ENCODE data around the gene BCL2L1.

The BCL2L1 gene

DNA sequence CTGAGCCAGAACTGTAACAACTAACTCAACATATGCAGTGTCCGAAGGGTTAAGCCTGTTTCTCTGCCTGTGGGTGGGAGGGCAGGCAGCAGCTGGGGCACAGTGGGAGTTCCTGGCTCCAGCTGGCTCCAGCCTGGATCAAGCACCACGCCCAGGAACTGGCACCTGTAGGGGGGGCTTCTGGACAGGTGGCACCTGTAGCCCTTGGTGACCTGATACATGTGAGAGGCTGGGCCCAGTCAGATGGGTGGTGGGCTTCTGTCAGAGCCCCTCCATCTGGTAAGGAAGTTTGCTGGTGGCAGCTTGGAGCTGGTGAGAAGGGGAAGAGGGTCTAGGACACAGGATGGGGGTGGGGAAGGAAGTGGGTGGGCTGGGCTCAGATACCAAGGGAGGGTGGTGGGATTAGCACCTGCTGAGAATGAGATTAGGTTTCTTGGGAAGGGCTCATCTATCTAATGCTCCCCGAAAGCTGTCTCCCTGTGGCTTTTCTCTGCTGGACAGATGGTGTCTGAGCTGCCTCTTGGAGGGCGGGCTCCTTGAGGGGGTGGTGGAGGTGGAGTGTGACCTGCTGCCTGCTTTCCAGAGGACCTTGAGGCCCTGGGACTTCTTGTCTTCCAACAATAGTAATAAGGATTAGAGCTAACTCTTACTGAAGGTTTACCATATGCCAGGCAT lies 28.5 kb downstream of the BCL2L1 start:
- no peak for DNase-seq (ENCODE audit: low read depth in 2 of 2)

DNA sequence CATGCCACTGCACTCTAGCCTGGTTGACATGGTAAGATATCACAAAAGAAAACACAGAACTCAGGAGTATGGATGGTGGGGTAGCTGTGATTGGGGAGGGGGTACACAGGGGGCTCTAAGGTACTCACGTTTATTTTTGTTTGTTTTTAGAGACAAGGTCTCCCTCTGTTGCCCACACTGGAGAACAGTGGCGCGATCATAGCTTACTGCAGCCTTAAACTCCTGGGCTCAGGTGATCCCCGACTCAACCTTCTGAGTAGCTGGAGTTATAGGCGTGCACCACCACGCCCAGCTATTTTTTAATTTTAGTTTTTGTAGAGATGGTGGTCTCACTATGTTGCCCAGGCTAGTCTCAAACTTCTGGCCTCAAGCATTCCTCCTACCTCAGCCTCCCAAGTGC lies 29.3 kb downstream of the BCL2L1 start:
- DNase-seq (ENCODE audit: low read depth in 2 of 2): no peak

DNA sequence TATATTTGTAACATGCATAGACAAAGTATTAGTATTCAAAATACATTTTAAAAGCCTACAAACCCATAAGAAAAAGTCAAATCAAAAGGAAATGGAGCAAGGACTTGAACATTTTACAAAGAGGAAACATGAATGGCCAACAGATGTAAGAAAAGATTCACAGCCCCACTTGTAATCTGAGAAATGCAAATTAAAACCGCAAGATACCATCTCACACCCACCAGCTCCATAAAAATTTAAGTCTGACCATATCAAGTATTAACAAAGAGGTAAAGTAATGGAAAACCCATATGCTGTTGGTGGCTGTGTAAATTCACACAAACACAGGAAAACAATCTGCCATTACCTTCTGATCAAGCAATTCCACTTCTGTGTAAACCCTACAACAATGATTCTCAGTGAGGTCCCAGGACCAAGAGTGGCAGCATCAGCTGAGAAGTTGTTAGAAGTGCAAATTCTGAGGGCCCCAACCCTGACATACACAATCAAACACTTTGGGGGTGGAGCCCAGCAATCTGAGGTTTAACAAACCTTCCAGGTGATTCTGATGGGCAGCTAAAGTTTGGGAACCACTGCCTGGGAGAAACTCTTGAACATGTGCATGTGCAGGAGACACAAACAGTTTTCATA lies 30.9 kb downstream of the BCL2L1 start:
- no peak for DNase-seq (ENCODE audit: low read depth in 2 of 2)

DNA sequence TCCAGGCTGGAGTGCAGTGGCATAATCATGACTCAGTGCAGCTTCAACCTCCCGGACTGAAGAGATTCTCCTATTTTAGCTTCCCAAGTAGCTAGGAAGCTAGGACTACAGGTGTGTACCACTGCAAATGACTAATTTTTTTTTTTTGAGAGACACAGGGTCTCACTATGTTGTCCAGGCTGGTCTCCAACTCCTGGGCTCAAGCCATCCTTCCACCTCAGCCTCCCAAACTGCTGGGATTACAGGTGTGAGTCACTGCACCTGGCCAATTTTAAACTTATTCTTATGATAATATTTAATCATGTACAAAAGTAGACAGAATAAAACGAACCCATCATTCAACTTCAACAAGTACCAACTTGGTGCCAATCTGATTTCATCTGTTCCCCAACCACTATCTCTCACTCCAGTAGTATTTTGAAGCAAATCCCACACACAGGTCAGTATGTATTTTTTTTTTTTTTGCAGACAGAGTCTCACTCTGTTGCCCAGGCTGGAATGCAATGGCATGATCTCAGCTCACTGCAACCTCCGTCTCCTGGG lies 32.5 kb downstream of the BCL2L1 start:
- no peak for DNase-seq (ENCODE audit: low read depth in 2 of 2)

DNA sequence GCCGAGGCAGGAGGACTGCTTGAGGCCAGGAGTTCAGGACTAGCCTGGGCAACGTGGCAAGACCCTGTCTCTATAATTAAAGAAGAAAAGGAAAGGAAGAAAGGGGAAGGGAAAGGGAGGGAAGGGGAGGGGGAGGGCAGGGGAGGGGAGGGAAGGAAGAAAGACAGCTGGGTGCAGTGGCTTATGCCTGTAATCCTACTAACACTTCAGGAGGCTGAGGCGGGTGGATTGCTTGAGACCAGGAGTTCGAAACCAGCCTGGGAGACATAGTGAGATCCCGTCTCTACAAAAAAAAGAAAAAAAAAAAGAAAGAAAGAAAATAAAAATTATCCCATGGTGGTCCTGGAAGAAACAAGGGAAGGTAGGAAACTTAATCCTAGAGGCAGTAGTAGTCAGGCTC lies 33.5 kb downstream of the BCL2L1 start:
- DNase-seq (ENCODE audit: low read depth in 2 of 2): no peak

DNA sequence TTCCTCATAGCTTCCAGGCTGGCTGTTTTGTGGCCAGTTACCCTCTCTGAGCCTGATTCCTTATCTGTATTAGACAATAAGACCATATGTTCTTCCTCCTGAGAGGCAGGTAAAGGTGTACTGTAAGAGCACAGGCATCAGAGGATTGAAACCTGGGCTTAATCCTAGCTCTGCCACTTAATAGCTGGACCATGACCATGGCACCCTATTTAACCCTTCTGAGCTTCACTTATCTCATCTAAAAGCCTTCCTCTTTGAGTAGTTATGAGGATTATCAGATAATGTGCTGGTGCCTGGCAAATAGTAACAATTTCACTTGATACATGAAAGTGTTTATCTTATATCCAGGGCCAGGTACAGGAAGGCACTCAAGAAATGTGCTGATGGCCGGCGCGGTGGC lies 34.9 kb downstream of the BCL2L1 start:
- DNase-seq (ENCODE audit: low read depth in 2 of 2): no peak

DNA sequence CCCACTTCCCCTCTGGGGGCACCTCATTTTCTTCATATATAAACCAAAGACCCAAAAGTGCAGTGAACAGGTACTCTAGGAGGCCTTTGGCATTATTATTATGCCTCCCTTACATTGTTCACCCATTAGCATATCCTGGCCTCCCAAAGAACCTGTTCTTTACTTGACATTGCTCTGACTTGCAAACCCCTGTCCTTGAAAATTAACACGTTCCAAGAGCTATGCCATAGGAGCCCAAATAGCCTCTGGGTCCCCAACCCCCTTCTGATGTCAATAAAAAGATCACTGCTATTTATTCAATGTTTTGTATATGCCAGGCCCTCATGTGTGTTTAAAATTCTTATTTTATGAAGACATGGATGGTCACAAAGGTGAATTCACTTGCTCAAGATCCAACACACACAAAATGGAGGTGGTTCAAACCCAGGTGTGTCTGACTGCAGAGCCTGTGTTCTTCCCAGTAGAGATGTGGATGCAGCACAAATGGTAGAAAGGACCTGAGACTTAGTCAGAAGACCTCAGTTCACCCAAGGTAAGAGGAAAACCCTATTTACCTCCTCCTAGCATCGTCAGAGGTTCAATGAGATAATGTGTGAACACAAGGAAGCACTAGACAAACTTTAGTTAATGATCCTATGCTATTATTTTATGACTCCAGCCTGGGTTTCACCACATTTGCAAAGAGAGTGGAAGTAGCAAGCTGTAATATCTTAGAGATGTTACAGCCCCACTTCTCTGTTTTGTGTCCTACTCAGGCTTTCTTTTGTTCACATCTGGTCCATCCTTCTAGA lies 36.6 kb downstream of the BCL2L1 start:
- no peak for DNase-seq (ENCODE audit: low read depth in 2 of 2)

DNA sequence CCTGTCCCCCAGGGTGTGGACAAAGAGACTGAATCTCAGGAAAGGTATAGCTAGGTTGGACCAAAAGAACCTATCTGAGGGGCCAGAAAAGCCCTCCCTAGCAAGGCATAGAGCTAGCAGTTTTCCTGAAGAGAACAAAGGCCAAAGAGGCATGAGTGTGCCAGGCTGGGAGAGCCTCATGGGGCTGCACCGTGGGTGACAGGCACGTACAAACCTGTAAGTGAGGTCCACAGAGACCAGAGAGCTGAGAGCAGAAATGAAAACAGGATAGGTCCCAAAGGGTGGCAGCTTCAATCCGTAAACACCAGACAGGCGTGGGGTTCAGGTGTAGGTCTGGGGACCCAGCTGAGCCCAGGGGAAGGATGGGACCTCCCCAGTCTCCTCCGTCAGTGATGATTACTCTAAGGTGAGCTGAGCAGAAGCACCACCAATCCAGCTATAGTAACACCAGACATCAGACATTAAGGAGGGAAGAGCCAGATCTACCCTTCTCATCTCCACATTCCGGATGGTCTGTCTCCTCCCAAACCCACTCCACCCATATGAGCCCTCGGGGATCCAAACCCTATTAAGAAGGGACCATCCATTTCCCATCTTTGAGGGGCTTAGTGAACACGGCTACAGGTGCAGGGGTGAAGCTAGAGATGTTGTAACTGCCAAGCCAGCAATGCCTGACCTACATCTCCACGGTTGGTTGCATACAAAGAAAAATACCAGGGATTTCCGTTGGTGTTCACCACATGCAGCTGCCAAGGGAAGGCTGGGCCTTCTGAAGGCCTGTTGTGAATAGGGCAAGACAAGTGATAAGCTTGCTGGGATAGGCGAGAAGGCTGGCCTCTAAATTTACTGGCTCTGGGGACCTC lies 38.3 kb downstream of the BCL2L1 start:
- DNase-seq (ENCODE audit: low read depth in 2 of 2): no peak

DNA sequence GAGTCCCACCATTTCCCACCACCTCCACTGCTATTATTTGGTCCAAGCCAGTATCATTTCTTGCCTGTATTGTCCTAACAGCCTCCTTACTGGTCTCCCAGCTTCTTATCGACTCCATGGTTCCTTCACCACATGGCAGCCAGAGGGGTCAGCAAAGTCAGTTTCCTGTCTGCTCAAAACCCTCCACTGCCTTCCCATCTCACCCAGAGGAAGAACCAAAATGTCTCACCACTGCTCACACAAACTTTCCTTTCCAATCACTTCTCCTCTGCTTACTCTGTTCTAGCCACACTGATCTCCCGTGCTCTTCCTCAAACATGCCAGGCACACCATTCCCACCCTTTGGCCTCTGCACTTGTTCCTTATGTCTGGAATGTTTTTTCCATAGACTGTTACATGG lies 39.7 kb downstream of the BCL2L1 start:
- DNase-seq (ENCODE audit: low read depth in 2 of 2): no peak

DNA sequence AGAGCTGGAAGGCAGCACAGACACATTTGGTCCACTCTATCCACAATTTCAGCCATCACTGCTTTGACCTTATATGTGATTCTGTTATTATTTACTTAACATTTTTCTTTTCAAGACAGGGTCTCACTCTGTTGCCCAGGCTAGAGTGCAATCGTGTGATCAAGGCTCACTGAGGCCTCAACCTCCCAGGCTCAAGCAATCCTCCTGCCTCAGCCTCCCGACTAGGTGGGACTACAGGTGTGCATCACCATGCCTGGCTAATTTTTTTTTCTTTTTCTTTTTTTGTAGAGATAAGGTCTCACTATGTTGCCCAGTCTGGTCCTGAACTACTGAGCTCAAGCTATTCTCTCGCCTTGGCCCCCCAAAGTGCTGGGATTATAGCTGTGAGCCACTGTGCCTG lies 40.3 kb downstream of the BCL2L1 start:
- DNase-seq (ENCODE audit: low read depth in 2 of 2): no peak

DNA sequence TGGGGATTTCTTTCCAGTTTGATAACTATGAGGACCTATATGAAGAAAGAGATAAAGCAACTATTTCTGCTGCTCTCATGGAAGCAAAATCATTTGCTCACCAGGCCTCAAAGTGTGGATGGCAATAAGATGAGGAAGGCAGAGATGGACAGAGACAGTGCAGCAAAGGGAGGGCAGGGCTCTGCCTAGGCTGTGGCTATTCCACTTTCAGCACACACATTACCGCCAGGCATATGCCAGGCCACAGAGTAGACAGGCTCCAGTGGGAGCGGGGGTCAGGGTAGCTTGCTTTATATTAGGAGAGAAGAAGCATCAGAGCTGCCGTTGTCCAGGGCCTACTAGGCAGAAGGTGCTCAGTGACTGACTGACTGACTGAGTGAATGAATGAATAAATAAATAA lies 40.9 kb downstream of the BCL2L1 start:
- DNase-seq (ENCODE audit: low read depth in 2 of 2): no peak

DNA sequence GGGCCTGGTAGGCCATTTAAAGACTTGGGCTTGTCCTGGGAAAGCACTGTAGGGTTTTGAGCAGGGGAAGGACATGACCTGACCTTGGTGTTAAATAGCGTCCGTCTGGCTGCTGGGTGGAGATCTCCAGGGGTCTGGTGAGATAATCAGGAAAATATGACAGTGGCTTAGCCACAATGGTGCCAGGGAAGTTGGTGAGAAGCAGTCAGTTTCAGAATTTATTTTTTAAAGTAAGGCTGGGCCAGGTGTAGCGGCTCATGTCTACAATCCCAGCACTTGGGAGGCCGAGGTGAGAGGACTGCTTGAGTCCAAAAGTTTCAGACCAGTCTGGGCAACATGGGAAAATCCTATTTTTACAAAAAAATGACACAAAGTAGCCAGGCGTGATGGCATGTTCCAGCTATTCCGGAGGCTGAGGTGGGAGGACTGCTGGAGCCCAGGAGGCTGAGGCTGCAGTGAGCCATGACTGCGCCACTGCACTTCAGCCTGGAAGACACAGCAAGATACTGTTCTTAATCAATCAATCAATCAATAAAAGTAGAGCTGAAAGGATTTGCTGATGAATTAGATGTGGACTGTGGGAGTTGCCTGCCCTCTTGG lies 41.4 kb downstream of the BCL2L1 start:
- DNase-seq (ENCODE audit: low read depth in 2 of 2): no peak

DNA sequence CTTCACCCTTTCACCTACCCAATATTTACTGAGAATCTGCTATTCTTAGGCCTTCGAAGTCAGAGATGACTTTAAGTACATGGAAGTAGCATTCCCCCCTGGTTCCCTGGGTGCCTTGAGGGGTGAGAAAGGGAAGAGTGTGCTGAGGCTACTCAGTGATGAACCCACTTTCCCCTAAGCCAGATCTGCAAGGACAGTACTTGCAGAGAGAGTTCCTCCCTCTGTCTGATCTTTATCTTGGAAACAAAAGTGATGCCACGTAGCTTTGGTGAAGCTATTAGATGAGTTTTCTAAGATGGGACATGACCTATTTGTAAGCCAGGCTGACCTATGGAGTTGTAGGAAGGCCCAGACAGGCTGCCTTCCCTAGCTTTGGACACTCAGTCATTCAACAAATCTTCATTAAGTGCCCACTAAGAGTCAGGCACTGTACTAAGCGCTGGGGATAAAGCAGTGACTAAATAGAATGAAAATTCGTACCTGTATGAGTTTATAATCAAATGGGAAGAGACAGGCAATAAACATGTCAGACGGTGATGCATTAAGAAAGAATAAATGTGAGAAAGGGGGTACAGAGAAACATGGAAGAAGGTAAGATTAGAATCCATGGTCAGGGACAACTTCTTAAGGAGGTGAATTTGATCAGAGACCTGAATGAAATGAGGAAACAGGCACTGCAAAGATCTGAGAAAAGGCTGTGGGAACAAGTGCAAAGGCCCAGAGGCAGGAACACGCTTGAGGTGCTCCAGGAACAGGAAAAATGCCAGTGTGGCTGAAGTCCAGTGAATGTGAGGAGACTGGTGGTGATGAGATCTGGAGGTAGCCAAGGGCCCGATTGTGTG lies 42.2 kb downstream of the BCL2L1 start:
- DNase-seq (ENCODE audit: low read depth in 2 of 2): no peak

DNA sequence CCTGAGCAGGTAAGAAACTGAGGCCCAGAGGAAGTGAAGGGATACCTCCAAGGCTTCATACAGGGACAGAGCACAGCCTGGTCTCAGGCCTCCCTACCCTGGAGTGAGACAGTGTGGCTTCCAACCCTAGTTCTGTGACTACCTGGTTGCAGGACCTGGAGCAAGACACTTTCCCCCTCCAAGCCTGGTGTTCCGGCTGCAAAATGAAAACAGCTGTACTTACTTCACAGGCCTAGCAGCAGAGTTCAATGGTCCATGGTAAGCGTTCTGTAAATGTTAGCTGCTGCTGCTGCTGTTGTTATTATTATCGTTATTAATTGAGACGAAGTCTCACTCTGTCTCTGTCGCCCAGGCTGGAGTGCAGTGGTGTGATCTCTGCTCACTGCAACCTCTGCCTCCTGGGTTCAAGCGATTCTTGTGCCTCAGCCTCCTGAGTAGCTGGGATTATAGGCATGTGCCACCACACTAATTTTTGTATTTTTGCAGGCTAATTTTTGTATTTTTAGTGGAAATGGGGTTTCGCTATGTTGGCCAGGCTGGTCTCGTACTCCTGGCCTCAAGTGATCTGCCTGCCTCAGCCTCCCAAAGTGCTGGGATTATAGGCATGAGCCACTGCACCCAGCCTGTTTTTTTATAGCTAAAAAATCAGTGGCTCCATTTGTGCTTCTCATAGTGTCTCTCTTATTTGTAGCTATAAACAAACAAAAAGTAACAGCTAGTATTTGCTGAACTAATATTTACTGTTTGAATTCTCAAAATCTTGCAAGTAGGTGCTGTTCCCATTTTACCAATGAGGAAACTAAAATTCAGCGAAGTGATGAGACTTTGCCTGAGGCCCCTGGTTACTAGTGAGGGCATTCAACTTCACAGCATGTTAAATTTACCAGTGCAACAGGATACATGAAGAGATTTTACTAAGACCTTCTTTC lies 43.0 kb downstream of the BCL2L1 start:
- DNase-seq (ENCODE audit: low read depth in 2 of 2): no peak

DNA sequence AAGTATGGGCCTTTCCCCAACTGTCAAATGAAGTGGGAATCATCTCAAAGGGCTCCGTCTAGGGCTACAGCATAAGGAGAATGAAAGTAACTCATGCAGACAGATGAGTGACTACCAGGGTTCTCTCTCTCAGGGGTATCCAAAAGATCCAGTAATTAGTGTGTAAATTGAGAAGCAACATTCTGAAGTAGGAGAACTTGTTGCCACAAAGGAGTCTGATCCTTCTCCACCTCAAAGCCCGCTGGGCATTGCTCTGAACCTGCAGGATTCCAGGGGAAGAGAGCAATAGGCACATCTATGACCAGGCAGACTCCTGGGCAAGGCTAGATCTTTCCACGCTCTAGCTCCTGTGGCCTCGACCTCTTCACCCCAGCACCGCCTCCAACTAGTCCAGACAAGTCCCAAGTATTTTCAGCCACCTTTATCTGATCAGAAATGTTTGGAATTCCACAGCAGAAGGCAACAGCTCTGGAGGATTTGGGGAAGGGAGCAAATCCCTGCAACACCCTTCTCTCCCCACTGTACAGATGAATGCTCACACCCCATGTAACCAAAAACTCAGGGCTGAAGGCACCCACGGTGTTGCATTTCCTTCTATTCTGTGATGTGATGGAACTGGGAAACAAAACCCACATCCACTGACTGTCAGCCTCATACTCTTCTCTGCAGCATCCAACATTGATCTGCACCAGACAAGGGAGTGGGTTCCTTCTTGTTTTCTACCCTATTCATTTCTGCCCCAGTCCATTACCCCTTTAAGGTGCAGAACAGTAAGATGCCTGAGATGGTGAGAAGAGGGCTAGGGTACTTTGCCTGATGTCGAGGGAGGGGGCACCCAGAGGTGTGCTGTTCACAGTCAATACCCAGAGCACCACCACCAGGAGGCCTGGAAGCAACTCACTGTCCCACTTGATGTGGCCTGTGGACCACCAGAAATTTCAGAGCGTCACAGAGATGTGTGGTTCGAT lies 44.0 kb downstream of the BCL2L1 start:
- no peak for DNase-seq (ENCODE audit: low read depth in 2 of 2)

DNA sequence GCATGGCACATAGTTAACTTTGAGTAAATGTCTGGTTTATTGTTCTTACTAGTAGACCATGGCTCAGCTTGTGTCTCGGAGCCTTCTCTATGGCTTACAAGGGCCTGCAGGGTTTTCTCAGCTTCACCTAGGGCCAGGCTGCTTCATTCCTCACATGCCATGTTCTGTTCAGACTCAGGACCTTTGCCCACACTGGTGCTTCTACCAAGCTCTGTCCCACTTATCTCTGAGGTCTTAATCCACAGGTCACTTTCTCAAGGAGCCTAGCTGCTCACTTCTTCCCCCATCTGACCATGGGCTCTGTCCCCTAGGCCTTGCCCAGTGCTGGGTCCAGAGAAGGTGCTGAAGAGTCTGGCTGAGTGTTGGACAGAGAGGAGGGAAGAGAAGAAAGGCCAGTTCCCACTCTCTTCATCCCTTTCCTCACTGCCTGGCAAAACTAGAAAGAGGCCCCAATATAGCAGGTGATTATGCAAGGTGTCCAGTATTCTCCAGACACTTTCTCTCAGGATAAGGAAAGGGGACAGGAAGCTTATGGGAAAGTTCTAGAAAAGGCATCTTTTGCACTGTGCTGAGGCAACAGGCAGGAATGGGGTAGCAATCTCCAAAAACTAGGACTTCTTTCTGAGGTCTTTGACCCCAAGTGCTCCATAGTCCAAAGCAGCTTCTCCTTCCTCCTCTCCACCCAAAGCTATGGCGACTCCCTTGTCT lies 45.0 kb downstream of the BCL2L1 start:
- DNase-seq (ENCODE audit: low read depth in 2 of 2): no peak

DNA sequence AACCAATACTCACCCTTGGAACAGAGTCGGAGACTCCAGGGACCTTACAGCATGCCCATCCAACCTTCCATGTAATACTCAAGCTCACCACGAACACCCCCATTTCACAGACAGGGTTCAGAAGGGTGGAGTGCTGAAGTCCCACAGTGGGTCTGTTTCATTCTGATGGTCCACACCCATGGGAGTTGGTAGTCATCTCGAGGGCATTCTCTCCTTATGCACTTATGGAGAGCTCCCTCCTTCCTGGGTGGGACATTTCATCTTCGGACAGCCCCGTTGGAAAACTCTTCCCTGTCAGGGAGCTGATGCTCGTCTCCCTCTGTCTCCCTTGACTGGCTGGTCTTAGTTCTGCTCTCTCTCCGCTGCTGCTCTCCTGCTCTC lies 46.1 kb downstream of the BCL2L1 start:
- DNase-seq (ENCODE audit: low read depth in 2 of 2): no peak
